Spleen (tissue), 7 donors: Measurements from ENCODE around the gene FAM222B.

Experiments
- CTCF ChIP-seq, 11 experiments: fragments of 200-600 bp in 7 of 11; fragments of 450-650 bp in 4 of 11; sonication (generic) in 4 of 11; IDR thresholded peaks in 8 of 11; conservative IDR thresholded peaks in 3 of 11; 1 replicate in 7 of 11; 2 replicates in 4 of 11; pipeline versions ENCODE4 v1.4.0 to v1.8.0; 2016 to 2021; ENCODE audit warnings: antibody characterized with exemption in 11 of 11, inconsistent platforms in 4 of 11, mild to moderate bottlenecking in 1 of 11
- POLR2A ChIP-seq, 3 donors: fragments of 450-650 bp; IDR thresholded peaks; one replicate each; pipeline ENCODE4 v1.5.1; 2017; ENCODE audit warnings: antibody characterized with exemption in 3 of 3, mild to moderate bottlenecking in 1 of 3
- donor health status: DM: no; HTN: no; CAD: no; lungs with moderate emphysema.
- donor health status: DM: no; HTN: no; CAD: no.
- donor health status: DM: no; HTN: no; CAD: no.

GRCh38 chr17:28774206-28774605 is 68.4 kb downstream of the FAM222B start:
- TF ChIP-seq POLR2A (IDR thresholded peaks at IDR 0.05), result no peak
- TF ChIP-seq CTCF (IDR thresholded peaks at IDR 0.05 in 8 of 11, conservative IDR thresholded peaks at IDR 0.05 in 3 of 11), result no peak
